Astrocyte of the hippocampus (primary cell): Measurements from ENCODE around the gene SFSWAP.
"Not testable (repeated sequence)": the region's sequence is repeated elsewhere in the genome, so short reads cannot be mapped to it uniquely, and the experiment has no call there.

Experiments
- DNase-seq: peaks from one replicate; pipeline ENCODE4 v3.0.0; 2011; ENCODE audit warnings: low read depth, low spot score

Gene SFSWAP

GRCh38 chr12:131735476-131736445 lies 24.9 kb downstream of the SFSWAP start:
- no peak for DNase-seq

- peak; percentile 8 for DNase-seq
Observed at GRCh38 chr12:131736446-131737149, 25.7 kb downstream of the SFSWAP start.

- peak; percentile 88 for DNase-seq
Observed at GRCh38 chr12:131737150-131737827, 26.4 kb downstream of the SFSWAP start.

DNA sequence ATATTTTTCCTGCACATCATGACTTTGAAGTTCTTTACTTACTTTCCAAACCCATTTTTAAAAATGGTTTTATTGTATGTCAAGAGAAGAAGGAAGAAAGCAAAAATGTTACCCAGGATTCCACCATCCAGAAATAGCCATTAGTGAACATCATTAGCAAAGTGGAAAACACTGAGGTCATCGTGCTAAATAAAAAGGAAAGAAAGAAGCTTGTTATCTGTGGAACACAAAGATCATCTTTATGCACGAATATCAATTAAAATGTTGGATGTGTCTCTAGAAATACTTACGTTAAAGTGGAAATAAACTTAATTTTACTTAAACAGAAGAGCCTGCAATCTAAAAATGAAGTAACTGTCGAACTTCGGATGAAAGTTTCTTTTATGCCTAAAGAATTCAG lies 27.3 kb downstream of the SFSWAP start:
- DNase-seq, result no peak

GRCh38 chr12:131740626-131741025 lies 29.7 kb downstream of the SFSWAP start:
- no peak for DNase-seq

GRCh38 chr12:131742761-131743160 lies 31.9 kb downstream of the SFSWAP start:
- not testable (repeated sequence) for DNase-seq

DNA sequence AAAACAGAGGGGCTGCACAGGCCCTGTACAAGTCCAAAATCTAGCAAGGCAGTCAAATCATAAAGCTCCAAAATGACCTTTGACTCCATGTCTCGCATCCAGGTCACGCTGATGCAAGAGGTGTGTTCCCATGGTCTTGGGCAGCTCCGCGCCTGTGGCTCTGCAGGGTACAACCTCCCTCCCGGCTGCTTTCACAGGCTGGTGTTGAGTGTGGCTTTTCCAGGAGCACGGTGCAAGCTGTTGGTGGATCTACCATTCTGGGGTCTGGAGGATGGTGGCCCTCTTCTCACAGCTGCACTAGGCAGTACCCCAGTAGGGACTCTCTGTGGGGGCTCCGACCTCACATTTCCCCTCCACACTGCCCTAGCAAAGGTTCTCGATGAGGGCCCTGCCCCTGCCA lies 32.5 kb downstream of the SFSWAP start:
- not testable (repeated sequence) for DNase-seq

DNA sequence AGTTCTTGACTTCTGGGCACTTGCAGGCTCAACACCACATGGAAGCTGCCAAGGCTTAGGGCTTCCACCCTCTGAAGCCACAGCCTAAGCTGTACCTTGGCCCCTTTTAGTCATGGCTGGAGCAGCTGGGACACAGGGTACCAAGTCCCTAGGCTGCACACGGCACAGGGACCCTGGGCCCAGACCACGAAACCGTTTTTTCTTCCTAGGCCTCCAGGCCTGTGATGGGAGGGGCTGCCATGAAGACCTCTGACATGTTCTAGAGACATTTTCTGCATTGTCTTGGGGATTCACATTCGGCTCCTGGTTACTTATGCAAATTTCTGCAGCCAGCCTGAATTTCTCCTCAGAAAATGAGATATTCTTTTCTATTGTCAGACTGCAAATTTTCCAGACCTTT lies 33.0 kb downstream of the SFSWAP start:
- DNase-seq, result not testable (repeated sequence)

- DNase-seq, result not testable (repeated sequence)
Observed at GRCh38 chr12:131744675-131745074, 33.8 kb downstream of the SFSWAP start.

GRCh38 chr12:131745706-131746105 lies 34.8 kb downstream of the SFSWAP start:
- no peak for DNase-seq

DNA sequence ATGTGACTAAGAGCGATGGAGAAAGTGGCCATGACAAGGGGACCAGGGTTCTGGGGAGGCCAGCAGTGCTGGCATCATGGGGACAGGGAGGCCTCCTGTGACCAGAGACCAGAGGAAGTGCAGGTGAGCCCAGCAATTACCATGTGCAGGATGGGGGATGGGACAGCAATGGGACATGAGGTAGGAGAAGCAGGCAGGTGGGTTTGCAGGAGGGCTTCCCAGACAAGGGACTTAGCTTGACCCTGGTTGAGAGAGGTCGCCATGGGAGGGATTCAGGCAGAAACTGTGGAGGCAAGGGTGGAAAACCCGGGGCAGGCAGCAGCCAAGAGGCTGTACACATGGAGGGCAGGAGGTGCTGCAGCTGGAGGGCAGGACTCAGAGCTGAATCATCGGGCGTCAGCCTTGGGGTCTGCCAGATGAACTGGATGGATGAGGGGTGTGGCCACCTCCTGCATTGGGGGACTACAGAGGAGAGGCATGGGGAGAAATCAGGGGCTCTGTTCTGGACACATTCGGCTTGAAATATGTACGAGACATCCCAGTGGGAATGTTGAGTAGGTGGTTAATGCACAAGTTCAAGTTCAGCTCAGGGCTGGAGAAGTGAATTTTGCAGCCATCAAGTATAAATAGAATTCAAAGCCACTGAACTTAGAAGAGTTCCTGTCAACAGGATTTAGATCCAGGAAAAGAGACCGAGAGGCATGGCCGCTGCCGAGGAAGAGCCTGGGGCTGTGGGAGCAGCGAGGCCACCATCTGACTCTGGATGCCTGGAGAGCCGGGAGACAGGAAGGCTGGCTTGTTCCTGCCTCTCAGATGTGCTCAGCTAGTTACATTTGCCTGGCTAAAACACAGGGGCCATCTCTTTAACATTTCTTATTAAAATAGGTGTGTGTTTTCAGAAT lies 36.6 kb downstream of the SFSWAP start:
- no peak for DNase-seq

DNA sequence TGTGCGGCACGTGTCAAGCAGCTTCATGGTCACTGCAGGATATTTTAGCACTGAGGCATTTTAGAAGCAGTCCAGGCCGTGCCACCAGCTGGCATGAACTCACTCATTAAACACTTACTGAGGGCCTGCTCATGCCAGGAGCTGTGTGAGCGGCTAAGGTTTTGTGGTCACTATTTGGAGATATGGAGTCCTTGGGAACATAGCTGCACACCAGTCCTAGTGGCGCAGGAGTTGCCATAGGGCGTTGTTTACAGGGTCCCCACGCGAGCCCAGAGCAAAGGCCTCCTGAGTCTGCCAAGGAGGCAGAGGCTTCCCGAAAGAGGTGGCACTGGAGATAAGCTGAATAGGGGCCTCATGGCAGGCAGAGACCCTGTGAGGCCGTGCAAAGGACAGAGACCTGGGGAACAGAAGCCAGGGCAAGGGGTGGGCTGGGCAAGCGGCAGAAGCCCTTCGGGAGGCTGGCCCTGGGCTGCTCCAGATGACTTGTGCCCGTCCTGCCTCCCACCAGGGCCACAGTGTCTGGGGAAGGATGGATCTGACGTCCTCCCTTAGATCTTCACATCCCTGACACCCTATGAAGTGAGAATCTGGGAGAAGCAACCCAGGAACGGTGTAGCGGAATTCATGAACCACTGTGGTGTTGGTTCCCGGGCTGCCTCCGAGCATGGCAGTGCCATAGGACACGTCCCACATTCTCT lies 38.9 kb downstream of the SFSWAP start:
- no peak for DNase-seq

- DNase-seq, result no peak
Observed at GRCh38 chr12:131751335-131751734, 40.4 kb downstream of the SFSWAP start.

GRCh38 chr12:131752451-131752850 lies 41.6 kb downstream of the SFSWAP start:
- no peak for DNase-seq

DNA sequence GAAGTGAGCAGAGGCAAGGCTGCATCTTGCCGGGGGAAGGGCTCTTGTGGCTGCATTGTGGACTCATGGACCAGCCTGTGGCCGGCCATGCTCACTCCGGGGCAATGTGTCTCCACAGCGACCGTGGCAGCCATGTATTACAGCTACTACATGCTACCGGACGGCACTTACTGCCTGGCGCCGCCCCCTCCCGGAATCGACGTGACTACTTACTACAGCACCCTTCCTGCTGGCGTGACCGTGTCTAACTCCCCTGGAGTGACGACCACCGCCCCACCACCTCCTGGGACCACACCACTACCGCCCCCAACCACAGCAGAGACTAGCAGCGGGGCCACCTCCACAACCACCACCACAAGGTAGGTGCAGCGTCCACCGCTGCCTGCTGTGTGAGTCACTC lies 42.1 kb downstream of the SFSWAP start:
- DNase-seq, result no peak

DNA sequence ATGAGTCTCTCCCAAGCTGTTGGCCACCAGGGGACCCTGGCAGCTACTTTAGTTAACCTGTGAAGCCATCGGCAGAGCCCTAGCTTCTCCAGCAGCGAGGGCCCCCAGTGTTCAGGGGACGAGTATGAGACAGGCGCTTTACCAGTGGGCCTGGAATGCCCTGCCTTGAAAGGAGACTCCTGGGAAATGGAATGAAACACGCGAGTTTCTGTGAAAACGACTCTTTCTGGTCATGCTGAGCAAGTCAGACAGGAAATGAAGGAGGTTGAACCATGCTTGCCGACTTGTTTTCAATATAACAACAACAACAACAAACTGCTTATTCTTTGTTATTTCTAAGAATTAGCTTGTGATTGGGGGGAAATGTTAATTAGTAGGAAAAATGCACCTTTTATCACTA lies 42.9 kb downstream of the SFSWAP start:
- no peak for DNase-seq

DNA sequence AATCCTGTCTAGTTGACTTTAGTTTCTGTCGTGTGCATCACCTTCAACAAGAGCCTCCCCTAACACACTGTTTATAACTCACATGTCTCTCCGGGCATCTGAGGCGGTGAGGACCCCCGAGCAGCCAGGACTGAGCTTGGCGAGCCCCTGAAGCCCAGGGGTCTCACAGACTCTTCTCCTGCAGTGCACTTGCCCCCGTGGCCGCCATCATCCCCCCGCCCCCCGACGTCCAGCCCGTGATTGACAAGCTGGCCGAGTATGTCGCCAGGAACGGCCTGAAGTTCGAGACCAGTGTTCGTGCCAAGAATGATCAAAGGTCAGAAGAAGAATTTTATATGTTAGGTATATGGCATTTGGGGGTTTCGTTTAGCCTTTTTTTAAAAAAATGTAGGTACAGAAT lies 43.3 kb downstream of the SFSWAP start:
- no peak for DNase-seq

DNA sequence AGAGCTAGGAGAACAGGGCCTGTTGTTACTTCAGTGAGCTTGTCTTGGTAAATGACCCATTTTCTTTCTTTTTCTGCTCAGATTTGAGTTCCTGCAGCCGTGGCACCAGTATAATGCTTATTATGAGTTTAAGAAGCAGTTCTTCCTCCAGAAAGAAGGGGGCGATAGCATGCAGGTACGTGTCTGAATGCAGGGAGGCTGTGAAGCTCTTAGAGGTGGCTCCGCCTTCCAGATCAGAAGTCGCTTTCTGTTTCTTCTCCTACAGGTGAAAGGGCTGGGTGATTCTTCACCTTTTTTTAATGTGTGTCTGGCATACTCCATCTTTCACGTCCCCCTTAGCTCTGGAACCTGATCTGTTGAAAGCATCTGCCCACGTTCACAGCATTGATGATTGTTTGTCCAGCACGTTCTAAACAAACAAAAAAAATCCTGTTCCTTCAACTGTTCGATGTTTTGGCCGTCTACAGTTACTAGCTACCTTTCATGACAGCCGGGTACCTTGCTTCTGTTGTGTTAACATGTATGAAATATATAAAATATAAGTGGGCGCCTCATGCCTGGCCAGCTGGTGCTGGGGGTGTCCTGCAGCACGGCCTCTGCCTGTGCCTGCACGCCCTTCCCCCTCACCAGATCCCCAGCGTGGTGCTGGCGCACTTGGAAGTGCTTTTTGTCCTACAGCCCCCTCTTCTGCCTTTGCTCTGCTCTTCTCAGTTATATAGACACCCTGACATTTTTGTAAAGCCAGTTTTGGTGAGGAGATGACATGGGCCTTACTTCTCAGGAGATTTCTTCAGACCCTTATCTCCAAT lies 44.6 kb downstream of the SFSWAP start:
- no peak for DNase-seq

DNA sequence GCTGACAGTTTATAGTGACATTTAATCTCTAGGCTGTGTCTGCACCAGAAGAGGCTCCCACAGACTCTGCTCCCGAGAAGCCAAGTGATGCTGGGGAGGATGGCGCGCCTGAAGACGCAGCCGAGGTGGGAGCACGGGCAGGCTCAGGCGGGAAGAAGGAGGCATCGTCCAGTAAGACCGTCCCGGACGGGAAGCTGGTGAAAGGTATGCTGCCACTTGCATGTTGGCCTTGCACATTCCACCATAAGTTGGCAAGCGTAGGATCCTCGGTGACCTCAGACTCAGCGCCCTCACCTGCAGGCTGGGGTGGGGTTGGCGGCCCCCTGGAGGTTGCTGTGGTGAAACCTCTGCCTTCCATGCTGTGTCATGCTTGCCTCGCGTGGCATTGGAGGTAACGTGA lies 45.6 kb downstream of the SFSWAP start:
- no peak for DNase-seq

DNA sequence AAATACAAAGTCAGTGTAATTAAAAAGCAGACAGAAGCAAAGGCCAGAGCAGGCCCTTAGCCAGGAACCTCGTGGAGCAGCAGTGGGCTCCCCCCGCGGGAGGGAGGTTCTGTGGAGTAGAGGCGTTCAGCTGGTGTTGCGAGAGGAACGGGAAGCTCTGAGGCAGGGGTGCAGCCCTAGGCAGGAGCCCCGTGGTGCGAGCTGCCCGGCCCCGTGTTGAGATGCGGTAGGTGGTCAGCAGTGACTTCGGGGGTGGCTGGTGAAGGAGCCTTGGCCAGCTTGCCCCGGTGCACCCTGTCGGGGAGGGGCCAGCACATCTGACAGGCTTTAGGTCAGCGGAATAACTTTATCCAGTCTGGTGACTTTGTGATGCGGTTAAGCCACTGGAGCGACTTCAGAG lies 46.2 kb downstream of the SFSWAP start:
- no peak for DNase-seq
